Immature natural killer cell (primary cell): ENCODE data around the gene IARS2. TPM values are rescaled to one million over a fixed set of nuclear protein-coding genes. Genes with fewer than 3 reads are reported as not detected.
"Not testable (repeated sequence)": the region's sequence is repeated elsewhere in the genome, so short reads cannot be mapped to it uniquely, and the experiment has no call there.

Experiments
- DNase-seq, 3 donors: peaks; one replicate each; pipeline ENCODE4 v3.0.0; 2022; ENCODE audit warnings: mixed read lengths in 1 of 3
- H3K27ac Mint-ChIP-seq, 6 donors: one replicate each; pipeline ENCODE4 v1.8.0; 2020; ENCODE audit warnings: mixed read lengths in 6 of 6, mild to moderate bottlenecking in 5 of 6, inconsistent platforms in 4 of 6, moderate library complexity in 3 of 6
- H3K27me3 Mint-ChIP-seq, 3 donors: one replicate each; pipeline ENCODE4 v1.8.0; 2020 to 2021; ENCODE audit warnings: low read depth in 3 of 3, mild to moderate bottlenecking in 3 of 3, mixed read lengths in 3 of 3, moderate library complexity in 3 of 3, inconsistent platforms in 1 of 3
- H3K36me3 Mint-ChIP-seq, 3 donors: one replicate each; pipeline ENCODE4 v1.8.0; 2020; ENCODE audit warnings: mixed read lengths in 3 of 3, inconsistent platforms in 2 of 3, mild to moderate bottlenecking in 2 of 3
- H3K4me1 Mint-ChIP-seq, 2 donors: one replicate each; pipeline ENCODE4 v1.8.0; 2020; ENCODE audit warnings: inconsistent platforms in 2 of 2, mild to moderate bottlenecking in 2 of 2, mixed read lengths in 2 of 2, moderate library complexity in 1 of 2
- H3K4me3 Mint-ChIP-seq, 5 donors: one replicate each; pipeline ENCODE4 v1.8.0; 2020; ENCODE audit warnings: mild to moderate bottlenecking in 5 of 5, mixed read lengths in 5 of 5, inconsistent platforms in 3 of 5, moderate library complexity in 3 of 5
- H3K9me3 Mint-ChIP-seq, 6 donors: one replicate each; pipeline ENCODE4 v1.8.0; 2020; ENCODE audit warnings: mild to moderate bottlenecking in 6 of 6, mixed read lengths in 6 of 6, inconsistent platforms in 4 of 6, moderate library complexity in 3 of 6
- polyA plus RNA-seq, 3 donors: library from polyadenylated mRNA; unstranded; fragments of 300-500 nt; fragmentation: Illumina TruSeq; gene quantifications; one replicate each; pipeline ENCODE4 v1.2.3, GENCODE V29; 2021

Gene IARS2
- polyA plus RNA-seq, 3 donors from 2014 or later = 44.9 to 76.8 (median 57.3) TPM

DNA sequence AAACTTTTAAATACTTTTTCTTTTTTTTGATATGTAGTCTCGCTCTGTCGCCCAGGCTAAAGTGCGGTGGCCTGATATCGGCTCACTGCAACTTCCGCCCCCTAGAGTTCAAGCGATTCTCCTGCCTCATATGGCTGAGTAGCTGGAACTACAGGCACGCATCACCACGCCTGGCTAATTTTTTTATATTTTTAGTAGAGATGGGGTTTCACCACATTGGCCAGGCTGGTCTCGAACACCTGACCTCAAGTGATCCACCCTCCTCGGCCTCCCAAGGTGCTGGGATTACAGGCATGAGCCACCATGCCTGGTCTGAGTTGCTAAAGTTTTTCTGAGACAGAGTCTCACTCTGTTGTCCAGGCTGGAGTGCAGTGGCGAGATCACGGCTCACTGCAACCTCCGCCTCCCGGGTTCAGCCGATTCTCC lies 7.7 kb upstream of the IARS2 start:
- H3K9me3 Mint-ChIP-seq, H3K4me3 Mint-ChIP-seq, H3K27ac Mint-ChIP-seq, H3K36me3 Mint-ChIP-seq, DNase-seq: not testable (repeated sequence)
- Mint-ChIP-seq H3K4me1 (peaks cover 17 to 18% of the 10 kb centered on the region in 2 donors), H3K27me3 (peaks cover 6 to 11% (median 9%) of the 10 kb centered on the region in 3 donors)

DNA sequence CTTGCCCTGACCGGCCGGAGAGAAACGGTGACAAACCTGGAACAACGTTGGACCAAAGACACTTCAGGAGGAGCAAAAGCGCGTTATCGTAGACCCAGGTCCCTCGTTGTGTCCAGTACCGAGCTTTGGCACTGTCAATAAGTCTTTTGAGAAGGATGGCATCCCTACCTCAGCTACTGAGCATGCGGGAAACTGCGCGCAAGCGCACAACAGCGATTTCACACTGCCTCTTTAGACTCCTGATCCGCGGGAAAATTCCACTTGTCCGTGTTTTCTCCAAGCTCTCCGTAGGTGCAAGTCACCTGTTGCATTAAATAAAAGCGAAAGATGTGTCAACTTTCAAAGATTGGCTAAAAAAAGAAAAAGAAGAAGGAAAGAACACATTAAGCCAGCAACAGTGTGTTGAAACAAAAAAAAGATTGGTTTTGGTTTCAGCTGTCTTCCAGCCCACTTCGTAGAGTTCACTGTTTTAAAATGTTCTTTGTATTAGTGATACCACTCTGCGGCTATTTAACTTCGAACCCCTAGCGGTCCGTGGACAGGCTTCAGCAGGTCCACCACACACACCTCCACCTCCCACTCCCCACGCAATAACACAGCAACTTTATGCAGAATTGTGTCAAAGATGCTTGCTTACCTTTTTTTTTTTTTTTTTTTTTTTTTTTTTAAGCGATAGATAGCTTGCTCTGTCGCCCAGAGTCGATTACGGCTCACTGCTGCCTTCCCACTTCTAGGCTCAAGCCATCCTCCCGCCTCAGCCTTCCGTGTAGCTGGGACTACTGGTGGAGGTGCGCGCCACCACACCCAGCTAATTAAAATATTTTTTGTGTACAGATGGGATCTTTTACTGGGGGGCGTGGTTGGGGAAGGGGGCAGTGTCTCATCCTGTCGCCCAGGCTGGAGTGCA lies 4.0 kb upstream of the IARS2 start, which contains the start of gene BPNT1:
Gene BPNT1 (minus strand): TSS at position 139 of the 907 bp plus-strand sequence. CDS start 9,942 bp downstream, outside the sequence.
- Mint-ChIP-seq H3K27ac (peak within 1 kb of the TSS; percentile 78 to 96 (median 90)), H3K4me1 (peaks cover 26 to 31% of the 10 kb centered on the region in 2 donors), H3K36me3 (no peaks in the 10 kb centered on the region), H3K9me3 (no peaks in the 10 kb centered on the region), H3K4me3 (peak within 1 kb of the TSS; percentile 90 to 98 (median 96)), H3K27me3 (peaks cover 6 to 11% (median 9%) of the 10 kb centered on the region in 3 donors)
- peak; percentile 97 for DNase-seq

GRCh38 chr1:220092694-220093093 lies 1.2 kb upstream of the IARS2 start:
- no peak overlapping the region for H3K27ac Mint-ChIP-seq

GRCh38 chr1:220093361-220094015 lies 444 bp upstream of the IARS2 start:
- H3K36me3 Mint-ChIP-seq = peaks cover 8 to 12% (median 10%) of the 10 kb centered on the region in 3 donors
- peaks cover 38 to 49% of the 10 kb centered on the region in 2 donors for H3K4me1 Mint-ChIP-seq
- peak in 1 of 3 donors; percentile 84 for DNase-seq
- H3K9me3 Mint-ChIP-seq = no peaks in the 10 kb centered on the region
- H3K27me3 Mint-ChIP-seq = peaks cover 5 to 12% (median 11%) of the 10 kb centered on the region in 3 donors
- H3K27ac Mint-ChIP-seq = peak overlapping the region; percentile 16 to 81 (median 66)
- peak overlapping the region; percentile 50 to 82 (median 69) for H3K4me3 Mint-ChIP-seq

More at GRCh38 chr1:220092694-220093093, 1.2 kb upstream of the IARS2 start:
- Mint-ChIP-seq H3K27me3 (peaks cover 5 to 12% (median 11%) of the 10 kb centered on the region in 3 donors), H3K4me3 (peak overlapping the region in 2 of 5 donors; percentile 74 to 82), H3K4me1 (peaks cover 36 to 44% of the 10 kb centered on the region in 2 donors), H3K9me3 (no peaks in the 10 kb centered on the region), H3K36me3 (peaks cover 4 to 7% (median 6%) of the 10 kb centered on the region in 3 donors)
- DNase-seq = no peak

DNA sequence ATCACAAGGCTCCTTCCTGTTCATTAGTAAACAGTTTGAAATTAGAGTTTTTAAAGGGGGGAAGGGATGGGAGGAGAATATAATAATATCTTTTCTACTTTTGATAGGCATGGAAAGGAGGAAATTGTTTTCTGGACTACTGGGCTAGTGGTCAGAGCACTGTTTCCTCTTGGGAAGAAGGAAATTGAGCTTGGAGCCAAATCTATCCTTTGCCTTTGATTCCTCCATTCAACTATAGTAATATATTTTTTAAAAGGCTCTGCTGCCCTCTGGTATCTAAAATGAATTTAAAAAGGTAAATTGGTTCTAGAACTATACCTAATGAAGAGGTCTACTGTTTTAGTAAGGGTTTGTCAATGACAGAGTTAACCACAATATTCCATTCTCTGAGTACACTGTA lies 5.9 kb downstream of the IARS2 start:
- no peak for DNase-seq
- Mint-ChIP-seq H3K27ac (peak overlapping the region in 1 of 6 donors; percentile 69), H3K27me3 (peaks cover 0 to 4% (median 0%) of the 10 kb centered on the region in 3 donors), H3K36me3 (peaks cover 14 to 23% (median 20%) of the 10 kb centered on the region in 3 donors), H3K4me3 (no peak overlapping the region), H3K9me3 (no peaks in the 10 kb centered on the region), H3K4me1 (peaks cover 13 to 31% of the 10 kb centered on the region in 2 donors)

DNA sequence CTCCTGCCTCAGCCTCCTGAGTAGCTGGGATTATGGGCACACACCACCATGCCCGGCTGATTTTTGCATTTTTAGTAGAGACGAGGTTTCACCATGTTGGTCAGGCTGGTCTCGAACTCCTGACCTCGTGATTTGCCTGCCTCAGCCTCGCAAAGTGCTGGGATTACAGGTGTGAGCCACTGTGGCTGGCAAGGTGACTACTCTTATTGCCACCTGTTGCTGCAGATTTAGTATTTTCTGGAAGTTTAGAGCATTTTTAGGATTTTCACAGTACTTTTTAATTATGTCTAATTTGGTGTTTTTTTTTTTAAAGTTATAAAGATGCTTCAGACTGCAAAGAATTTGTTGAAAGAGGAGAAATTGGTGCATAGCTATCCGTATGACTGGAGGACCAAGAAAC lies 16.5 kb downstream of the IARS2 start:
- H3K27ac Mint-ChIP-seq, H3K4me3 Mint-ChIP-seq, DNase-seq, H3K27me3 Mint-ChIP-seq, H3K9me3 Mint-ChIP-seq: not testable (repeated sequence)
- Mint-ChIP-seq H3K36me3 (peaks cover 26 to 50% (median 35%) of the 10 kb centered on the region in 3 donors), H3K4me1 (peaks cover 6 to 13% of the 10 kb centered on the region in 2 donors)

GRCh38 chr1:220112600-220112999 lies 18.7 kb downstream of the IARS2 start:
- H3K4me3 Mint-ChIP-seq, H3K27me3 Mint-ChIP-seq, DNase-seq, H3K27ac Mint-ChIP-seq, H3K9me3 Mint-ChIP-seq: not testable (repeated sequence)
- Mint-ChIP-seq H3K4me1 (peaks cover 6 to 13% of the 10 kb centered on the region in 2 donors), H3K36me3 (peaks cover 17 to 31% (median 20%) of the 10 kb centered on the region in 3 donors)

DNA sequence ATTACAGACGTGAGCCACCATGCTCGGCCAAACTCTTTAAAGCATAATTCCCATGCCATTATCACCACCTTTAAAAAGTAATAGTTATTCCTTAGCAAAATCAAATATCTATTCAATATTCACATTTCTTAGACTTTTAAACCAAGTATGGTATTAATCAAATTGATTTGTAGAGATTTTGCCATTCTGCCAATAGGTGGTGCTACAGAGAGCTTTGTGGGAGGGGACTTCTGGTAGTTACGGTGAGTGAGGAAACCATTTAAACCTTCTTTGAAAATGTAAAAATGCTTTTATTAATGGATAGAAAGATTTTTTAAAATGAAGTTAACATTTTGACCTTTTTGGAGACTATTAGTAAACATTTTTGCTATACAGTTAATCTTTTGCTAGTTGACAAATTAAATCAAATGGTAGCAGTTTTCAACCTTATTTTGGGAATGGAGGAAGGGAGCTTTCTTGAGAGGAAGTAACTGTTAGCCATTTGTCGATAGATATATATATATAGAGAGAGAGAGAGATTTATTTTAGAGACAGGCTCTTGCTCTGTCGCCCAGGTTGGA lies 19.3 kb downstream of the IARS2 start:
- Mint-ChIP-seq H3K9me3 (no peaks in the 10 kb centered on the region), H3K4me1 (peaks cover 6 to 13% of the 10 kb centered on the region in 2 donors), H3K36me3 (peaks cover 17 to 28% (median 17%) of the 10 kb centered on the region in 3 donors), H3K27me3 (peaks cover 0 to 2% (median 0%) of the 10 kb centered on the region in 3 donors), H3K27ac (peak overlapping the region in 5 of 6 donors; percentile 2 to 66 (median 15)), H3K4me3 (peak overlapping the region; percentile 28 to 63 (median 51))
- DNase-seq = peak; percentile 26 to 43 (median 41)

GRCh38 chr1:220119043-220119512 lies 25.1 kb downstream of the IARS2 start:
- peaks cover 4 to 9% (median 9%) of the 10 kb centered on the region in 3 donors for H3K36me3 Mint-ChIP-seq
- DNase-seq = no peak
- H3K27me3 Mint-ChIP-seq = no peaks in the 10 kb centered on the region
- H3K9me3 Mint-ChIP-seq = no peaks in the 10 kb centered on the region
- no peak overlapping the region for H3K4me3 Mint-ChIP-seq
- peaks cover 0 to 2% of the 10 kb centered on the region in 2 donors for H3K4me1 Mint-ChIP-seq
- H3K27ac Mint-ChIP-seq = no peak overlapping the region

GRCh38 chr1:220121791-220122530 lies 28.0 kb downstream of the IARS2 start:
- H3K4me3 Mint-ChIP-seq = no peak overlapping the region
- H3K27me3 Mint-ChIP-seq = no peaks in the 10 kb centered on the region
- no peak for DNase-seq
- H3K36me3 Mint-ChIP-seq = peaks cover 0 to 11% (median 7%) of the 10 kb centered on the region in 3 donors
- no peaks in the 10 kb centered on the region for H3K4me1 Mint-ChIP-seq
- H3K27ac Mint-ChIP-seq = no peak overlapping the region
- no peaks in the 10 kb centered on the region for H3K9me3 Mint-ChIP-seq

- Mint-ChIP-seq H3K9me3 (no peaks in the 10 kb centered on the region), H3K36me3 (peaks cover 0 to 19% (median 7%) of the 10 kb centered on the region in 3 donors), H3K4me3 (no peak overlapping the region), H3K27ac (no peak overlapping the region), H3K27me3 (no peaks in the 10 kb centered on the region), H3K4me1 (no peaks in the 10 kb centered on the region)
- DNase-seq = no peak
Measured at GRCh38 chr1:220123066-220123465, 29.1 kb downstream of the IARS2 start.

DNA sequence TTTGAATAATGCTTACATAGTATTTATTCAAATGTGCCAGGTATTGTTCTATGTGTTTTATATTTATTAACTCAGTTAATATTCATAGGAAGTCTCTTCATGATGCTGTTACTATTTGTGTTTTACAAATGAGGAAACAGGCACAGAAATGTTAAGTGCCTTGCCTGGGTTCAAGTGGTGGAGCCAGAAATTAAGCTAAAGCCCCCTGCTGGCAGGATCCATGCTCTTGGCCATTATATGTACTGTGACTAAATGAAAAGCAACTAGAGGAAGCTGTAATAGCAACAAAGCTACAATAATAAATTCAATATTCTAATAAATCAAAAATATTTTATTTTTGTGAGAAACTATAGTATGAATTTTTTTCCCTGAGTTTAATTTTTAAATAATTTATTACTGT lies 30.0 kb downstream of the IARS2 start:
- peak overlapping the region in 1 of 6 donors; percentile 16 for H3K27ac Mint-ChIP-seq
- peaks cover 0 to 25% (median 5%) of the 10 kb centered on the region in 3 donors for H3K36me3 Mint-ChIP-seq
- no peaks in the 10 kb centered on the region for H3K9me3 Mint-ChIP-seq
- H3K4me3 Mint-ChIP-seq = no peak overlapping the region
- no peak for DNase-seq
- H3K27me3 Mint-ChIP-seq = no peaks in the 10 kb centered on the region
- H3K4me1 Mint-ChIP-seq = no peaks in the 10 kb centered on the region

DNA sequence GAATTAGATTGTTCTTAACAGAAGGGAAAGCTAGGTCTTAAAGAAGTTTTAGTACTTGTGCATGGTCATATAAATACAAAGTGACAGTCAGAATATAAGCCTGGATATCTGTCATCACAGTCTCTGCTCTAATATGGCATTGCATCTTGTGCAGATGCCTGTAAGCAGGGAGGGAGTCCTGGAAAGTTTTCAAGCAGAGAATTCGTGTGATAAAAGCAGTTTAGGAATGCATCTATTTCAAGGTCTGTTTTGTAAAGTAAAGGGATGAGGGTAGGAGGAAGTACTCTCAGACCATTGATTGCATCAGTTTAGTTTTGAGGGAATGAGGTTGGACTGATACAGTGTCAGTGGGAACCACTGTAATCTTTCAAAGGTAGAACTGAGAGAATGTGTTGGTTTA lies 30.6 kb downstream of the IARS2 start:
- no peak overlapping the region for H3K4me3 Mint-ChIP-seq
- no peaks in the 10 kb centered on the region for H3K4me1 Mint-ChIP-seq
- no peaks in the 10 kb centered on the region for H3K27me3 Mint-ChIP-seq
- peaks cover 3 to 27% (median 8%) of the 10 kb centered on the region in 3 donors for H3K36me3 Mint-ChIP-seq
- H3K9me3 Mint-ChIP-seq = no peaks in the 10 kb centered on the region
- H3K27ac Mint-ChIP-seq = peak overlapping the region in 2 of 6 donors; percentile 16 to 69
- no peak for DNase-seq
